ENCODE results near the gene MAP1LC3B. TPM values are rescaled to one million over a fixed set of nuclear protein-coding genes. Genes with fewer than 3 reads are reported as not detected.

MAP1LC3B gene
- total RNA-seq, 1 experiment from 2014 or later: 45.3 TPM

- Histone ChIP-seq H3K4me2 (no peak overlapping the region), H3K9me2 (ENCODE audit: insufficient read depth) (no peaks in the 10 kb centered on the region), H2AFZ (no peak overlapping the region), H3K4me1 (replicated peaks; ENCODE audit: insufficient read depth) (no peaks in the 10 kb centered on the region), H3K27ac (no peak overlapping the region), H3K9me3 (ENCODE audit: insufficient read depth, low read depth) (no peaks in the 10 kb centered on the region), H3K4me3 (no peak overlapping the region), H4K20me1 (ENCODE audit: insufficient read depth) (no peaks in the 10 kb centered on the region; the same call in none of the 2 replicates), H3K79me2 (ENCODE audit: low read depth) (no peaks in the 10 kb centered on the region), H3K27me3 (ENCODE audit: insufficient read depth, low read depth) (no peaks in the 10 kb centered on the region), H3F3A (ENCODE audit: insufficient read depth, low read depth) (peaks cover 14% of the 10 kb centered on the region; the same call in 1 of the 2 replicates), H3K36me3 (ENCODE audit: low read depth) (no peaks in the 10 kb centered on the region)
- no peak for DNase-seq
- TF ChIP-seq EZH2 (IDR thresholded peaks at IDR 0.05; ENCODE audit: low read depth) (no peak), CTCF (conservative IDR thresholded peaks at IDR 0.05) (no peak)
- ChIA-PET POLR2A (ENCODE audit: unreplicated experiment) (no interaction called here), CTCF (no interaction called here)
- BruUV-seq (replicated peaks): no TSS peak
- intact Hi-C loops (cut with micrococcal nuclease; ENCODE audit: unreplicated experiment): no loop called here
Observed at GRCh38 chr16:87411375-87412271, 19.5 kb downstream of the MAP1LC3B start.

GRCh38 chr16:87412371-87412995, 20.3 kb downstream of the MAP1LC3B start:
- no TSS peak for BruUV-seq (replicated peaks)
- H3K36me3 ChIP-seq (ENCODE audit: low read depth): no peaks in the 10 kb centered on the region
- no peak overlapping the region for H3K4me2 ChIP-seq
- ChIA-PET CTCF (no interaction called here), POLR2A (ENCODE audit: unreplicated experiment) (no interaction called here)
- H2AFZ ChIP-seq: no peak overlapping the region
- H3F3A ChIP-seq (ENCODE audit: insufficient read depth, low read depth): peaks cover 10% of the 10 kb centered on the region; the same call in 1 of the 2 replicates
- H4K20me1 ChIP-seq (ENCODE audit: insufficient read depth): no peaks in the 10 kb centered on the region; the same call in none of the 2 replicates
- H3K9me3 ChIP-seq (ENCODE audit: insufficient read depth, low read depth): no peaks in the 10 kb centered on the region
- no peak overlapping the region for H3K27ac ChIP-seq
- H3K4me1 ChIP-seq (replicated peaks; ENCODE audit: insufficient read depth): no peaks in the 10 kb centered on the region
- intact Hi-C loops (cut with micrococcal nuclease; ENCODE audit: unreplicated experiment): no loop called here
- TF ChIP-seq EZH2 (IDR thresholded peaks at IDR 0.05; ENCODE audit: low read depth) (no peak), CTCF (conservative IDR thresholded peaks at IDR 0.05) (no peak)
- H3K9me2 ChIP-seq (ENCODE audit: insufficient read depth): no peaks in the 10 kb centered on the region
- no peaks in the 10 kb centered on the region for H3K27me3 ChIP-seq (ENCODE audit: insufficient read depth, low read depth)
- H3K4me3 ChIP-seq: no peak overlapping the region
- no peaks in the 10 kb centered on the region for H3K79me2 ChIP-seq (ENCODE audit: low read depth)
- DNase-seq: no peak

GRCh38 chr16:87412996-87413421, 20.9 kb downstream of the MAP1LC3B start:
- Histone ChIP-seq H3K4me3 (no peak overlapping the region), H3K9me2 (ENCODE audit: insufficient read depth) (no peaks in the 10 kb centered on the region), H3F3A (ENCODE audit: insufficient read depth, low read depth) (peaks cover 5% of the 10 kb centered on the region; the same call in 1 of the 2 replicates), H3K27ac (no peak overlapping the region), H3K27me3 (ENCODE audit: insufficient read depth, low read depth) (no peaks in the 10 kb centered on the region), H3K4me1 (replicated peaks; ENCODE audit: insufficient read depth) (no peaks in the 10 kb centered on the region), H4K20me1 (ENCODE audit: insufficient read depth) (peaks cover 5% of the 10 kb centered on the region), H3K79me2 (ENCODE audit: low read depth) (no peaks in the 10 kb centered on the region), H3K4me2 (no peak overlapping the region), H3K9me3 (ENCODE audit: insufficient read depth, low read depth) (no peaks in the 10 kb centered on the region), H3K36me3 (ENCODE audit: low read depth) (no peaks in the 10 kb centered on the region), H2AFZ (no peak overlapping the region)
- CTCF ChIA-PET: no interaction called here
- no peak for DNase-seq
- POLR2A ChIA-PET (ENCODE audit: unreplicated experiment): no interaction called here
- intact Hi-C loops (cut with micrococcal nuclease; ENCODE audit: unreplicated experiment): no loop called here
- no TSS peak for BruUV-seq (replicated peaks)
- TF ChIP-seq CTCF (conservative IDR thresholded peaks at IDR 0.05) (no peak), EZH2 (IDR thresholded peaks at IDR 0.05; ENCODE audit: low read depth) (no peak)
